GM12878 (cell line): ENCODE data around the gene HIVEP3. TPM values are rescaled to one million over a fixed set of nuclear protein-coding genes. Genes with fewer than 3 reads are reported as not detected.

Source experiments
- ATAC-seq: fragments of 200-7000 bp; cut with Tn5 transposase; 3 replicates; pipeline ENCODE4 v1.9.1; 2020; ENCODE audit warnings: mild to moderate bottlenecking, moderate library complexity
- BruUV-seq: library from RNA; stranded (reverse); fragments of 400-500 nt; replicated peaks from 2 replicates; lab custom pipeline; 2021; lab: Mats Ljungman, UMichigan
- CTCF ChIA-PET: fragments of 300-600 bp; sonication (Branson Sonifier 250); formaldehyde crosslinking; extraction: SDS; loops from one replicate; lab custom pipeline; 2021; ENCODE audit warnings: inconsistent platforms; lab: Yijun Ruan, JAX
- POLR2A ChIA-PET: fragments of 350-600 bp; formaldehyde crosslinking; extraction: SDS; loops from one replicate; lab custom pipeline; 2021; ENCODE audit warnings: inconsistent platforms; lab: Charles Lee
- RAD21 ChIA-PET: fragments of 300-600 bp; sonication (Branson Sonifier 250); formaldehyde crosslinking; loops from one replicate; lab custom pipeline; 2023; ENCODE audit warnings: antibody characterized with exemption; ENCODE audit not compliant: unreplicated experiment; lab: Charles Lee
- SMC1A ChIA-PET: fragments of 300-600 bp; sonication (Branson Sonifier 250); formaldehyde crosslinking; loops from one replicate; lab custom pipeline; 2023; ENCODE audit not compliant: unreplicated experiment, uncharacterized antibody; lab: Charles Lee
- DNase-seq: peaks from one replicate; pipeline ENCODE4 v3.0.0-alpha.2; 2011; ENCODE audit warnings: low read depth, low spot score
- FAIRE-seq: peaks from 3 replicates; lab custom pipeline; 2011; peaks lifted over from hg19 to GRCh38; lab: Jason Lieb, UNC
- H2AFZ ChIP-seq: 2 replicates; pipeline ENCODE4 v1.6.0; 2011; ENCODE audit warnings: low read depth, low read length, control low read depth; ENCODE audit not compliant: control insufficient read depth
- H3K27ac ChIP-seq: 2 replicates; pipeline ENCODE4 v1.5.1; 2011; ENCODE audit warnings: control low read depth; ENCODE audit not compliant: control insufficient read depth, insufficient read depth
- H3K27me3 ChIP-seq, 2 experiments: replicated peaks in 1 of 2; 2 replicates each; pipeline versions ENCODE4 v1.6.0 to v1.6.1; 2011; ENCODE audit warnings: low read length in 1 of 2; ENCODE audit not compliant: control insufficient read depth in 2 of 2, insufficient read depth in 2 of 2
- H3K36me3 ChIP-seq, 2 experiments: 2 replicates each; pipeline ENCODE4 v1.5.1; 2011; ENCODE audit warnings: low read length in 1 of 2; ENCODE audit not compliant: control insufficient read depth in 2 of 2, insufficient read depth in 2 of 2
- H3K4me1 ChIP-seq: 2 replicates; pipeline ENCODE4 v1.6.1; 2011; ENCODE audit warnings: mild to moderate bottlenecking, low read length, moderate library complexity, mixed read lengths; ENCODE audit not compliant: control insufficient read depth, insufficient read depth
- H3K4me2 ChIP-seq: 2 replicates; pipeline ENCODE4 v1.6.0; 2011; ENCODE audit warnings: control low read depth; ENCODE audit not compliant: control insufficient read depth, insufficient read depth
- H3K4me3 ChIP-seq: fragments of 200-600 bp; sonication (generic); 2 replicates; pipeline ENCODE4 v1.5.1; 2016
- H3K79me2 ChIP-seq: 2 replicates; pipeline ENCODE4 v1.6.0; 2011; ENCODE audit warnings: low read length; ENCODE audit not compliant: control insufficient read depth, insufficient read depth
- H3K9ac ChIP-seq: 2 replicates; pipeline ENCODE4 v1.8.0; 2011; ENCODE audit warnings: low read length, control low read depth, mixed read lengths; ENCODE audit not compliant: control insufficient read depth, insufficient read depth
- H3K9me3 ChIP-seq: replicated peaks from 3 replicates; pipeline ENCODE4 v1.5.1; 2011; ENCODE audit warnings: mild to moderate bottlenecking, low read length; ENCODE audit not compliant: control insufficient read depth, insufficient read depth
- H4K20me1 ChIP-seq: 2 replicates; pipeline ENCODE4 v1.6.0; 2011; ENCODE audit not compliant: control insufficient read depth, insufficient read depth
- CHD1 ChIP-seq: IDR thresholded peaks from 2 replicates; pipeline ENCODE4 v1.6.1; 2012; ENCODE audit warnings: low read depth, low read length, improper control_type of control experiment
- GATAD2B ChIP-seq: fragments of 450-650 bp; conservative IDR thresholded peaks from 2 replicates; pipeline ENCODE4 v1.6.1; 2017; ENCODE audit warnings: low read depth, mild to moderate bottlenecking, moderate library complexity
- MTA2 ChIP-seq: fragments of 450-650 bp; IDR thresholded peaks from 2 replicates; pipeline ENCODE4 v1.6.1; 2016; ENCODE audit warnings: low read depth, mild to moderate bottlenecking, moderate library complexity
- POLR2AphosphoS5 ChIP-seq: IDR thresholded peaks from 2 replicates; pipeline ENCODE4 v1.6.1; 2011; ENCODE audit warnings: mild to moderate bottlenecking, low read length, inconsistent platforms
- RCOR1 ChIP-seq: conservative IDR thresholded peaks from 2 replicates; pipeline ENCODE4 v1.6.1; 2012; ENCODE audit warnings: low read depth, low read length, improper control_type of control experiment
- STAT3 ChIP-seq: IDR thresholded peaks from 2 replicates; pipeline ENCODE4 v1.6.1; 2011; ENCODE audit warnings: low read depth, low read length, improper control_type of control experiment
- TBL1XR1 ChIP-seq: IDR thresholded peaks from 2 replicates; pipeline ENCODE4 v1.6.1; 2012; ENCODE audit warnings: low read depth, low read length, improper control_type of control experiment
- TCF12 ChIP-seq: IDR thresholded peaks from 2 replicates; pipeline ENCODE4 v1.6.1; 2011; ENCODE audit warnings: low read depth, mild to moderate bottlenecking, low read length
- YBX1 ChIP-seq: fragments of 450-650 bp; IDR thresholded peaks from 2 replicates; pipeline ENCODE4 v1.6.1; 2016; ENCODE audit warnings: antibody characterized with exemption
- ZZZ3 ChIP-seq: IDR thresholded peaks from 2 replicates; pipeline ENCODE4 v1.6.1; 2011; ENCODE audit warnings: low read depth; ENCODE audit not compliant: control insufficient read depth, insufficient read length
- WGBS: methylation state at CpG from one replicate; pipeline ENCODE4 v1.1.6; 2016; ENCODE audit warnings: low lambda C conversion rate; ENCODE audit not compliant: insufficient replicate concordance, insufficient coverage; ENCODE audit errors: missing lambda C conversion rate; 5-methylcytosine and 5-hydroxymethylcytosine counted together
- in situ Hi-C: fragments of 300-500 bp; cut with MboI; formaldehyde crosslinking; loops from 9 replicates; pipeline ENCODE4 v1.14.3; 2018; ENCODE audit warnings: mixed read lengths
- intact Hi-C: fragments of 100-400 bp; cut with micrococcal nuclease; formaldehyde crosslinking; loops from one replicate; pipeline ENCODE4 v1.14.2; 2022; ENCODE audit not compliant: unreplicated experiment
- polyA plus RNA-seq, 11 experiments: library from polyadenylated mRNA; depleted of rRNA in 4 of 11; unstranded in 6 of 11; stranded (reverse) in 5 of 11; fragments of >200 nt; fragmentation: Nextera tagmentation in 4 of 11; fragmentation: Illumina TruSeq in 1 of 11; extraction: Ambion mirVana in 4 of 11; extraction: Trizol in 1 of 11; gene quantifications; 1 replicate in 1 of 11; 2 replicates in 10 of 11; pipeline versions ENCODE4 v1.2.1 to v1.2.3, GENCODE V29; 2011 to 2016; ENCODE audit warnings: inconsistent platforms in 2 of 11, missing spikeins in 2 of 11, low read depth in 1 of 11
- total RNA-seq, 4 experiments: library from RNA; depleted of rRNA in 3 of 4; stranded (reverse); fragments of >200 nt in 3 of 4; fragmentation: Illumina TruSeq in 1 of 4; extraction: Trizol in 1 of 4; gene quantifications; 2 replicates each; pipeline versions ENCODE4 v1.2.1 to v1.2.3, GENCODE V29; 2013 to 2021
- TF ChIP-seq, protein P1 (sequence below): fragments of 450-650 bp; IDR thresholded peaks from 2 replicates; pipeline ENCODE4 v1.6.1; 2016; ENCODE audit warnings: mild to moderate bottlenecking
- TF ChIP-seq, protein P2 (sequence below): fragments of 450-650 bp; formaldehyde crosslinking; IDR thresholded peaks from 2 replicates; pipeline ENCODE4 v1.5.0; 2022; ENCODE audit warnings: mild to moderate bottlenecking, missing genetic modification characterization
- TF ChIP-seq, protein P3 (sequence below): fragments of 450-650 bp; IDR thresholded peaks from 2 replicates; pipeline ENCODE4 v1.6.1; 2016; ENCODE audit warnings: mild to moderate bottlenecking
- TF ChIP-seq, protein P4 (sequence below): IDR thresholded peaks from 2 replicates; pipeline ENCODE4 v1.6.1; 2011; ENCODE audit warnings: borderline replicate concordance, low read depth, mild to moderate bottlenecking, moderate library complexity, low read length; ENCODE audit not compliant: insufficient read depth, poor library complexity, severe bottlenecking

HIVEP3 gene
- total and polyA plus RNA-seq, 10 of the 15 experiments (the other 5 are each of a cell fraction or from before 2014, with no cell fraction given): 1.8 to 13.6 (median 3.8) TPM

DNA sequence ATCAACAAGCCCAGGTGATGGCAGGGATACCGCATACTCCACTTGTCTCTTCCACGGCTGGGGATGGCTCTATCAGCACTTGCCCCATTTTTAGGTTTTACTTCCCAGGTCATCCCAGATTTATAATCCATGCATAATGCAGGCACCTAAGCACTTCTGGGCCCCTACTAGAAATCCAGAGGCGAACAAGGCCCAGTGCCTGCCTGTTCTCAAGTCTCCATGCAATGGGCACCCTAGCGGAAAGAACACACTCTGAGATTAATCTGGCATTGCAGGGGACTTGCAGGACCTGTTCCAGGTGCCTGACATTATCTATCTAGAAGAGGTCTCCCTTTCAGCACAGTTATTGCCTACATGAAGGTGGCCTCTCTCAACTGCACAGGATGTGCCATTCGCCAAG is 39.8 kb downstream of the HIVEP3 start (continued):
- TF ChIP-seq, protein P1, sequence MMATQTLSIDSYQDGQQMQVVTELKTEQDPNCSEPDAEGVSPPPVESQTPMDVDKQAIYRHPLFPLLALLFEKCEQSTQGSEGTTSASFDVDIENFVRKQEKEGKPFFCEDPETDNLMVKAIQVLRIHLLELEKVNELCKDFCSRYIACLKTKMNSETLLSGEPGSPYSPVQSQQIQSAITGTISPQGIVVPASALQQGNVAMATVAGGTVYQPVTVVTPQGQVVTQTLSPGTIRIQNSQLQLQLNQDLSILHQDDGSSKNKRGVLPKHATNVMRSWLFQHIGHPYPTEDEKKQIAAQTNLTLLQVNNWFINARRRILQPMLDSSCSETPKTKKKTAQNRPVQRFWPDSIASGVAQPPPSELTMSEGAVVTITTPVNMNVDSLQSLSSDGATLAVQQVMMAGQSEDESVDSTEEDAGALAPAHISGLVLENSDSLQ: no peak
- TF ChIP-seq TBL1XR1: no peak
- no peak for TF ChIP-seq YBX1
- no peak for TF ChIP-seq ZZZ3
- no peak for TF ChIP-seq CHD1
- TF ChIP-seq, protein P2, sequence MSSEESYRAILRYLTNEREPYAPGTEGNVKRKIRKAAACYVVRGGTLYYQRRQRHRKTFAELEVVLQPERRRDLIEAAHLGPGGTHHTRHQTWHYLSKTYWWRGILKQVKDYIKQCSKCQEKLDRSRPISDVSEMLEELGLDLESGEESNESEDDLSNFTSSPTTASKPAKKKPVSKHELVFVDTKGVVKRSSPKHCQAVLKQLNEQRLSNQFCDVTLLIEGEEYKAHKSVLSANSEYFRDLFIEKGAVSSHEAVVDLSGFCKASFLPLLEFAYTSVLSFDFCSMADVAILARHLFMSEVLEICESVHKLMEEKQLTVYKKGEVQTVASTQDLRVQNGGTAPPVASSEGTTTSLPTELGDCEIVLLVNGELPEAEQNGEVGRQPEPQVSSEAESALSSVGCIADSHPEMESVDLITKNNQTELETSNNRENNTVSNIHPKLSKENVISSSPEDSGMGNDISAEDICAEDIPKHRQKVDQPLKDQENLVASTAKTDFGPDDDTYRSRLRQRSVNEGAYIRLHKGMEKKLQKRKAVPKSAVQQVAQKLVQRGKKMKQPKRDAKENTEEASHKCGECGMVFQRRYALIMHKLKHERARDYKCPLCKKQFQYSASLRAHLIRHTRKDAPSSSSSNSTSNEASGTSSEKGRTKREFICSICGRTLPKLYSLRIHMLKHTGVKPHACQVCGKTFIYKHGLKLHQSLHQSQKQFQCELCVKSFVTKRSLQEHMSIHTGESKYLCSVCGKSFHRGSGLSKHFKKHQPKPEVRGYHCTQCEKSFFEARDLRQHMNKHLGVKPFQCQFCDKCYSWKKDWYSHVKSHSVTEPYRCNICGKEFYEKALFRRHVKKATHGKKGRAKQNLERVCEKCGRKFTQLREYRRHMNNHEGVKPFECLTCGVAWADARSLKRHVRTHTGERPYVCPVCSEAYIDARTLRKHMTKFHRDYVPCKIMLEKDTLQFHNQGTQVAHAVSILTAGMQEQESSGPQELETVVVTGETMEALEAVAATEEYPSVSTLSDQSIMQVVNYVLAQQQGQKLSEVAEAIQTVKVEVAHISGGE: no peak
- TF ChIP-seq, all 136 proteins: peak for 0

DNA sequence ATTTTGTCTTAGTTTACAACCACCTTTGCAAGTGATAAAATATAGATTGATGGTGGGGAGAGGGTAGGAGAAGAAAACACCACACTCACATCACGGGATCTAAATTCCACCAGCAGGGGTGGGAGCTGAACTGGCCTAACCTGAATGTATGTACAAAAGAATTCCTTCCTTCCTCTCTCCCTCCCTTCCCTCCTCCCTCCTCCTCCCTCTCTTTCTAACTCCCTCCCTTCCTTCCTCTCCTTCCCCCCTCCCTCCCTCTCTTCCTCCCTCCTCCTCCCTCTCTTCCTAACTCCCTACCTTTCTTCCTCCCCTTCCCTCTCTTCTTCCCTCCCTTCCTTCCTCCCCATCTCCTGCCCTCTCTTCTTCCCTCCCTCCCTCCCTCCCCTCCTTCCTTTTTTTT is 40.2 kb downstream of the HIVEP3 start:
- Histone ChIP-seq H3K27me3 (no peaks in the 10 kb centered on the region), H4K20me1 (no peaks in the 10 kb centered on the region), H3K9me3 (no peaks in the 10 kb centered on the region; the same call in 2 of the 3 replicates), H3K4me3 (no peak overlapping the region), H3K4me2 (no peak overlapping the region), H3K9ac (no peak overlapping the region), H2AFZ (no peak overlapping the region), H3K27ac (no peak overlapping the region), H3K36me3 (no peaks in the 10 kb centered on the region), H3K79me2 (no peaks in the 10 kb centered on the region), H3K4me1 (peaks cover 8% of the 10 kb centered on the region)
- DNase-seq (no peak), ATAC-seq (no peak), FAIRE-seq (no peak)
- no TSS peak for BruUV-seq
- RAD21 ChIA-PET: interaction anchor here (0.7 kb wide), 1 partner anchor 59 kb away, joined by 3 read pairs; no protein-coding TSS in a partner anchor
- 90% methylated on average over 1 of the region's 1 CpG for WGBS
- POLR2A ChIA-PET: interaction anchor here (0.7 kb wide), 1 partner anchor 73 kb away, joined by 3 read pairs; no protein-coding TSS in a partner anchor
- in situ Hi-C loops (no loop called here), intact Hi-C loops (no loop called here)
- SMC1A ChIA-PET: no interaction called here
- CTCF ChIA-PET: no interaction called here
- TF ChIP-seq, protein P3, sequence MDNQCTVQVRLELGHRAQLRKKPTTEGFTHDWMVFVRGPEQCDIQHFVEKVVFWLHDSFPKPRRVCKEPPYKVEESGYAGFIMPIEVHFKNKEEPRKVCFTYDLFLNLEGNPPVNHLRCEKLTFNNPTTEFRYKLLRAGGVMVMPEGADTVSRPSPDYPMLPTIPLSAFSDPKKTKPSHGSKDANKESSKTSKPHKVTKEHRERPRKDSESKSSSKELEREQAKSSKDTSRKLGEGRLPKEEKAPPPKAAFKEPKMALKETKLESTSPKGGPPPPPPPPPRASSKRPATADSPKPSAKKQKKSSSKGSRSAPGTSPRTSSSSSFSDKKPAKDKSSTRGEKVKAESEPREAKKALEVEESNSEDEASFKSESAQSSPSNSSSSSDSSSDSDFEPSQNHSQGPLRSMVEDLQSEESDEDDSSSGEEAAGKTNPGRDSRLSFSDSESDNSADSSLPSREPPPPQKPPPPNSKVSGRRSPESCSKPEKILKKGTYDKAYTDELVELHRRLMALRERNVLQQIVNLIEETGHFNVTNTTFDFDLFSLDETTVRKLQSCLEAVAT: no peak
- TF ChIP-seq POLR2AphosphoS5 (no peak), GATAD2B (no peak), MTA2 (no peak), STAT3 (no peak), RCOR1 (no peak), TCF12 (no peak)
- TF ChIP-seq, protein P4, sequence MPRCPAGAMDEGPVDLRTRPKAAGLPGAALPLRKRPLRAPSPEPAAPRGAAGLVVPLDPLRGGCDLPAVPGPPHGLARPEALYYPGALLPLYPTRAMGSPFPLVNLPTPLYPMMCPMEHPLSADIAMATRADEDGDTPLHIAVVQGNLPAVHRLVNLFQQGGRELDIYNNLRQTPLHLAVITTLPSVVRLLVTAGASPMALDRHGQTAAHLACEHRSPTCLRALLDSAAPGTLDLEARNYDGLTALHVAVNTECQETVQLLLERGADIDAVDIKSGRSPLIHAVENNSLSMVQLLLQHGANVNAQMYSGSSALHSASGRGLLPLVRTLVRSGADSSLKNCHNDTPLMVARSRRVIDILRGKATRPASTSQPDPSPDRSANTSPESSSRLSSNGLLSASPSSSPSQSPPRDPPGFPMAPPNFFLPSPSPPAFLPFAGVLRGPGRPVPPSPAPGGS: no peak
